Measurements from ENCODE around the gene RECQL5.

DNA sequence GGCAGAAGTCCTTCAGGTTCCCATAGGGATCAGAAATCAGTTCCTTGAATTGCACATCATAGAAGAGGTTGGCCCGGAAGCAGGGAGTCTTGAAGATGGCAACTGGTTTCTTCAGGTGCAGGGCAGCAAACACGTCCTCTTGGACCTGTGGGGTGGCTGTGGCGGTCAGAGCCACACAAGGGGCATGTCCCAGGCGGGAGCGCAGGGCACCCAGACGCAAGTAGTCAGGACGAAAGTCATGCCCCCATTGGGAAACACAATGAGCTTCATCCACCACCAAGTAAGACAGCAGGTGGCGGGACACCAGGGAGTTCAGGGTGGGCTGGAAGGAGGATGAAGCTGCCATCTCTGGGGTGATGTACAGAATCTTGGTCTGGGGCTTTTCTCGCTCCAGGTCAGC is 4.4 kb downstream of the RECQL5 start:
- TF ChIP-seq CTCF (conservative IDR thresholded peaks at IDR 0.05 in 1 of 2, IDR thresholded peaks at IDR 0.05 in 1 of 2; ENCODE audit: extremely low read depth in 1 of 2, insufficient read depth in 1 of 2, low read depth in 1 of 2, low read length in 2 of 2) (no peak), EZH2 (IDR thresholded peaks at IDR 0.05; ENCODE audit: borderline replicate concordance, low read length) (no peak)
